Gastrocnemius medialis (tissue), 4 donors: ENCODE data around the gene RBM19. TPM values are rescaled to one million over a fixed set of nuclear protein-coding genes. Genes with fewer than 3 reads are reported as not detected.
A peak's percentile ranks its signal among the peaks of the same experiment; 100 is the strongest.

Experiments used
- ATAC-seq, 2 donors: fragments of 150-250 bp; one replicate each; pipeline ENCODE4 v1.9.1; 2016
- DNase-seq, 2 donors: peaks; one replicate each; pipeline ENCODE4 v3.0.0-alpha.2; 2019
- H3K27ac ChIP-seq, 4 donors: fragments of 200-600 bp; sonication (generic); 1 replicate in 1 of 4; 2 replicates in 3 of 4; pipeline ENCODE4 v1.5.1; 2016 to 2018; ENCODE audit warnings: mild to moderate bottlenecking in 2 of 4, moderate library complexity in 1 of 4
- H3K27me3 ChIP-seq, 3 donors: fragments of 200-600 bp; sonication (generic) in 2 of 3; 1 replicate in 1 of 3; 2 replicates in 2 of 3; pipeline versions ENCODE4 v1.5.1 to v1.6.0; 2016 to 2019; ENCODE audit warnings: mild to moderate bottlenecking in 1 of 3, moderate library complexity in 1 of 3
- H3K36me3 ChIP-seq, 2 donors: fragments of 200-600 bp; sonication (generic) in 1 of 2; one replicate each; pipeline ENCODE4 v1.5.1; 2017 to 2018
- H3K4me1 ChIP-seq, 2 donors: fragments of 200-600 bp; sonication (generic) in 1 of 2; one replicate each; pipeline ENCODE4 v1.5.1; 2016 to 2017; ENCODE audit warnings: mild to moderate bottlenecking in 2 of 2
- H3K4me3 ChIP-seq, 4 donors: fragments of 200-600 bp; sonication (generic) in 3 of 4; 1 replicate in 1 of 4; 2 replicates in 3 of 4; pipeline ENCODE4 v1.5.1; 2016 to 2019; ENCODE audit warnings: mild to moderate bottlenecking in 2 of 4
- H3K9me3 ChIP-seq, 3 donors: fragments of 200-600 bp; sonication (generic) in 2 of 3; 1 replicate in 1 of 3; 2 replicates in 2 of 3; pipeline ENCODE4 v1.5.1; 2016 to 2019
- POLR2A ChIP-seq, 2 donors: fragments of 450-650 bp; IDR thresholded peaks; one replicate each; pipeline ENCODE4 v1.6.1; 2017; ENCODE audit warnings: antibody characterized with exemption in 2 of 2, mild to moderate bottlenecking in 2 of 2, moderate library complexity in 2 of 2
- in situ Hi-C, 4 donors: fragments of 200-750 bp; cut with MboI; loops; one replicate each; pipeline versions ENCODE4 v1.15.0 to v1.8.0; 2017; ENCODE audit warnings: low sequenced_read_pairs in 4 of 4
- intact Hi-C: fragments of 100-400 bp; cut with DNase I; formaldehyde crosslinking; loops from one replicate; pipeline ENCODE4 v1.15.1; 2023; ENCODE audit warnings: low total_unique reads
- total RNA-seq, 4 donors: library from RNA; depleted of rRNA; stranded (reverse); fragments of >200 nt; gene quantifications; one replicate each; pipeline versions ENCODE4 v1.1.0 to v1.2.3, GENCODE V29; 2016
- TF ChIP-seq, protein P1 (sequence below), 5 experiments: fragments of 450-650 bp in 3 of 5; fragments of 200-600 bp in 2 of 5; sonication (generic) in 2 of 5; IDR thresholded peaks in 4 of 5; conservative IDR thresholded peaks in 1 of 5; 1 replicate in 4 of 5; 2 replicates in 1 of 5; pipeline ENCODE4 v1.5.1; 2016 to 2019; ENCODE audit warnings: antibody characterized with exemption in 5 of 5, mild to moderate bottlenecking in 3 of 5, moderate library complexity in 3 of 5

The RBM19 gene
- total RNA-seq, 4 donors from 2014 or later, result 21.2 to 28.3 (median 26.8) TPM

DNA sequence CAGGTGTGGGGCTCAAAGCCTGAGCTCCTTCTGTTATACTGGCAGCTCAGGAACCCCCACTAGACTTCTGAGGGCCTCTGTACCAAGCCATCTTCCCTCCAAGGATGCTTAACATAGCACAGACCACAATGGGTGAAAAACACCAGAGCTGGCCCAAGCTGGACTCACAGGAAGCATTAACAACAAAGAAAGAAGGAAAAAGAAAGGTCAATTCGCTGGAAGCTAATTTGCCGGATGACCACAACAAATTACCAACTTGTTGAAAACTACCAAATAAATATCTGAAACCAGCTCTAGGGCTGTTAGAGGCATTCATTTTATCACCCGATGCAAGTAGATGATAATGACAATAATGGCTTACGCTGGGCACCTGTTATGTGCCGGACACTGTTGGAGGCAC, 48.7 kb downstream of the RBM19 start:
- no peak overlapping the region for H3K4me3 ChIP-seq
- H3K36me3 ChIP-seq, result peaks cover 0 to 72% of the 10 kb centered on the region in 2 donors
- no peaks in the 10 kb centered on the region for H3K9me3 ChIP-seq
- intact Hi-C loops (no loop called here), in situ Hi-C loops (loop anchor here (25.0 kb wide), 1 partner anchor 455 kb away; the partner anchor contains the start of gene LHX5 (in 4 of the 4))
- no peaks in the 10 kb centered on the region for H3K4me1 ChIP-seq
- H3K27ac ChIP-seq, result no peak overlapping the region
- TF ChIP-seq POLR2A (IDR thresholded peaks at IDR 0.05), result no peak
- TF ChIP-seq, protein P1, sequence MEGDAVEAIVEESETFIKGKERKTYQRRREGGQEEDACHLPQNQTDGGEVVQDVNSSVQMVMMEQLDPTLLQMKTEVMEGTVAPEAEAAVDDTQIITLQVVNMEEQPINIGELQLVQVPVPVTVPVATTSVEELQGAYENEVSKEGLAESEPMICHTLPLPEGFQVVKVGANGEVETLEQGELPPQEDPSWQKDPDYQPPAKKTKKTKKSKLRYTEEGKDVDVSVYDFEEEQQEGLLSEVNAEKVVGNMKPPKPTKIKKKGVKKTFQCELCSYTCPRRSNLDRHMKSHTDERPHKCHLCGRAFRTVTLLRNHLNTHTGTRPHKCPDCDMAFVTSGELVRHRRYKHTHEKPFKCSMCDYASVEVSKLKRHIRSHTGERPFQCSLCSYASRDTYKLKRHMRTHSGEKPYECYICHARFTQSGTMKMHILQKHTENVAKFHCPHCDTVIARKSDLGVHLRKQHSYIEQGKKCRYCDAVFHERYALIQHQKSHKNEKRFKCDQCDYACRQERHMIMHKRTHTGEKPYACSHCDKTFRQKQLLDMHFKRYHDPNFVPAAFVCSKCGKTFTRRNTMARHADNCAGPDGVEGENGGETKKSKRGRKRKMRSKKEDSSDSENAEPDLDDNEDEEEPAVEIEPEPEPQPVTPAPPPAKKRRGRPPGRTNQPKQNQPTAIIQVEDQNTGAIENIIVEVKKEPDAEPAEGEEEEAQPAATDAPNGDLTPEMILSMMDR (IDR thresholded peaks at IDR 0.05 in 4 of 5, conservative IDR thresholded peaks at IDR 0.05 in 1 of 5), result no peak
- H3K27me3 ChIP-seq, result no peaks in the 10 kb centered on the region
- no peak for ATAC-seq
- no peak for DNase-seq

DNA sequence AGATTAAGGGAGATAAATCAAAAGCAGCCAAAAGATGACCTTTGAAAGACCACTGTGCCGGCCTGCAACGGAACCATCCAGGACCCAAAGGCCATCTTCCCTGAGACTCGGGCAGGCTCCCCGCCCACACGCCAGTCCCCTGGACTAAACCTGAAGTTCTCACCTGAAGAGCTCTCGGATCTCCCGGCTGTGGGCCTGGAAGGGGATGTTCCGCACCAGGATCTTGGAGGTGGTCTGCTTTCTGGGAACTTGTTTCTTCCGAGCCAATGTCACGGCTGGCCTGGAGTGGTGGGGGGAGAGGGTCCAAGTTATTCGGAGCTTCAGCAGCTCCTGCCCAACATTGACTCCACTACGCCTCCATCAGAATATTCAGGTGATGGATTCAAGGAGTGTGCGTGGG, 51.3 kb downstream of the RBM19 start:
- Histone ChIP-seq H3K4me3 (no peak overlapping the region), H3K4me1 (no peaks in the 10 kb centered on the region), H3K36me3 (peaks cover 0 to 60% of the 10 kb centered on the region in 2 donors), H3K27ac (no peak overlapping the region), H3K9me3 (no peaks in the 10 kb centered on the region), H3K27me3 (no peaks in the 10 kb centered on the region)
- DNase-seq, result no peak
- TF ChIP-seq, protein P1 (IDR thresholded peaks at IDR 0.05 in 4 of 5, conservative IDR thresholded peaks at IDR 0.05 in 1 of 5), result no peak
- TF ChIP-seq POLR2A (IDR thresholded peaks at IDR 0.05), result no peak
- intact Hi-C loops (loop anchor here (5.0 kb wide), 1 partner anchor 603 kb away; no protein-coding TSS in a partner anchor), in situ Hi-C loops (loop anchor here (25.0 kb wide), 1 partner anchor 453 kb away; the partner anchor contains the start of gene LHX5 (in 4 of the 4))
- ATAC-seq, result no peak

DNA sequence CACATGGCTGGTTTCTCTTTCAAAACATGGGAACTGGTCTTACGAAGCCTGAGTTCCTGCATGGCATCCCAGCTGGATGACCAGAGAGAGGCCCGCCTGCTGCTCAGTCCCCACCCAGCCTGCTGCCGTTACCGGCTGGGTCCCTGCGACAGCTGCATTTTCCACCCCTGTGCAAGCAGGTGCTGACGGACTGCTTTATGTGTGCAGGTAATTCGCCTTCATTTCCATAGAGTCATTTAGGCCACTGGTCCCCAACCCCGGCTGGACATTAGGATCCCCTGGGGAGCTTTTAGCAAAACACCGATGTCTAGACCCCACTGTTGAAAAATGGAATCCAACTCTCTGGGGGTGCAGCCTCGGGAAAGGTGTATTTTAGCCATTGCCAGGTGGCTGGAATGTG, 51.9 kb downstream of the RBM19 start:
- H3K4me3 ChIP-seq, result no peak overlapping the region
- in situ Hi-C loops, result loop anchor here (25.0 kb wide), 1 partner anchor 452 kb away; the partner anchor contains the start of gene LHX5 (in 4 of the 4)
- ATAC-seq (no peak), DNase-seq (no peak)
- H3K27ac ChIP-seq, result no peak overlapping the region
- H3K27me3 ChIP-seq, result no peaks in the 10 kb centered on the region
- TF ChIP-seq POLR2A (IDR thresholded peaks at IDR 0.05), result no peak
- TF ChIP-seq, protein P1 (IDR thresholded peaks at IDR 0.05 in 4 of 5, conservative IDR thresholded peaks at IDR 0.05 in 1 of 5), result no peak
- intact Hi-C loops, result loop anchor here (5.0 kb wide), 1 partner anchor 602 kb away; no protein-coding TSS in a partner anchor
- peaks cover 0 to 58% of the 10 kb centered on the region in 2 donors for H3K36me3 ChIP-seq
- H3K4me1 ChIP-seq, result no peaks in the 10 kb centered on the region
- no peaks in the 10 kb centered on the region for H3K9me3 ChIP-seq

DNA sequence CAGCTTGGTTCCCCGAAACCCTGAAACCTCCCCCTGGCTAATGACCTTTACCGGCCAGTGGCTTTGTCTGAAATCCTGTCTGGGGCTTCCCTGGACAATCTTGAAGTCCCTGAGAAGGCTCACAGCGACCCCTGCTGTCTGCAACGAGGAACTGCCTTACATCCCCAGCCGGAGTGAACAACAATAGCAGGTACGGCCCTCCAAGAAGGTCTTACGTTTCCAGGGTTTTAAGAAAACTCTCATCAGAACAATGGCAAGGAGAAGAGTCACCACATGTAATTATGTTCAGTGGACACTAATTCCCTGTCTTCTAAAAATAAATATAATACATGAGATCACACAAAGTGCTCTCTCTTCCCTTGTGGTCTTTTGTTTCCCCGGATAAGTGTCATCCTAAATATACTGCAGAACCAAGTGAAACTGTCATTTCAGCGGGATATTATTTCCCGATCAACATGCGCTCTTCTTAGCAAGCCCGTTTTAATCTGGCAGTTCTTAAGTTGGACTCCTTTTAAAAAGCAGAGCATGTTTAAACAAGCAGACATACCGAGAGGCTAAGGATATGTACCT, 53.3 kb downstream of the RBM19 start:
- Histone ChIP-seq H3K9me3 (no peaks in the 10 kb centered on the region), H3K27ac (no peak overlapping the region), H3K27me3 (no peaks in the 10 kb centered on the region), H3K4me3 (no peak overlapping the region), H3K36me3 (peaks cover 0 to 51% of the 10 kb centered on the region in 2 donors), H3K4me1 (no peaks in the 10 kb centered on the region)
- intact Hi-C loops (loop anchor here (2.0 to 5.0 kb wide), 2 partner anchors 450 to 601 kb away; no protein-coding TSS in a partner anchor), in situ Hi-C loops (loop anchor here (25.0 kb wide), 1 partner anchor 451 kb away; the partner anchor contains the start of gene LHX5 (in 4 of the 4))
- DNase-seq, result peak in 1 of 2 donors; percentile 28
- TF ChIP-seq POLR2A (IDR thresholded peaks at IDR 0.05), result no peak
- TF ChIP-seq, protein P1 (IDR thresholded peaks at IDR 0.05 in 4 of 5, conservative IDR thresholded peaks at IDR 0.05 in 1 of 5), result peak; percentile 55 to 81 (median 69)
- peak; percentile 45 to 62 for ATAC-seq
